Lower leg skin (tissue), 4 donors: ENCODE measurements around the gene HMG20B. TPM values are rescaled to one million over a fixed set of nuclear protein-coding genes. Genes with fewer than 3 reads are reported as not detected.

Experiments
- DNase-seq, 2 donors: peaks; one replicate each; pipeline ENCODE4 v3.0.0-alpha.2; 2019; ENCODE audit warnings: low spot score in 2 of 2
- H3K4me3 ChIP-seq: fragments of 200-600 bp; sonication (generic); 2 replicates; pipeline ENCODE4 v1.5.1; 2017; ENCODE audit warnings: mild to moderate bottlenecking, low read depth; ENCODE audit not compliant: poor library complexity, severe bottlenecking
- CTCF ChIP-seq, 3 donors: fragments of 450-650 bp; IDR thresholded peaks; one replicate each; pipeline ENCODE4 v1.5.1; 2016; ENCODE audit warnings: antibody characterized with exemption in 3 of 3, mild to moderate bottlenecking in 3 of 3, moderate library complexity in 2 of 3
- POLR2A ChIP-seq, 2 donors: fragments of 450-650 bp; IDR thresholded peaks; one replicate each; pipeline ENCODE4 v1.6.1; 2016 to 2017; ENCODE audit warnings: antibody characterized with exemption in 2 of 2, mild to moderate bottlenecking in 1 of 2, moderate library complexity in 1 of 2
- WGBS, 2 donors: methylation state at CpG; one replicate each; pipeline ENCODE4 v1.1.5; 2018; 5-methylcytosine and 5-hydroxymethylcytosine counted together
- intact Hi-C: fragments of 100-400 bp; cut with DNase I; formaldehyde crosslinking; loops from one replicate; pipeline ENCODE4 v1.15.0; 2023; ENCODE audit warnings: low total_unique reads
- total RNA-seq, 4 donors: library from RNA; depleted of rRNA; stranded (reverse); fragments of >200 nt; gene quantifications; one replicate each; pipeline ENCODE4 v1.1.0, GENCODE V29; 2016

HMG20B gene
- total RNA-seq, 4 donors from 2014 or later = 112 to 135 (median 123) TPM

GRCh38 chr19:3535235-3535535 is 37.6 kb upstream of the HMG20B start:
- DNase-seq = no peak
- TF ChIP-seq POLR2A (IDR thresholded peaks at IDR 0.05) (no peak), CTCF (IDR thresholded peaks at IDR 0.05) (no peak)
- WGBS, 2 donors = 88 to 94% methylated on average over 4 to 9 of the region's 9 CpGs
- no peak overlapping the region for H3K4me3 ChIP-seq
- intact Hi-C loops = no loop called here

GRCh38 chr19:3535563-3535965 is 37.2 kb upstream of the HMG20B start:
- TF ChIP-seq CTCF (IDR thresholded peaks at IDR 0.05) (no peak), POLR2A (IDR thresholded peaks at IDR 0.05) (no peak)
- intact Hi-C loops = no loop called here
- H3K4me3 ChIP-seq = no peak overlapping the region
- DNase-seq = no peak
- WGBS, 2 donors = 93 to 94% methylated on average over 11 to 14 of the region's 14 CpGs

GRCh38 chr19:3535981-3536380 is 36.8 kb upstream of the HMG20B start:
- 68 to 75% methylated on average over 10 of the region's 10 CpGs for WGBS, 2 donors
- H3K4me3 ChIP-seq = no peak overlapping the region
- TF ChIP-seq POLR2A (IDR thresholded peaks at IDR 0.05) = no peak
- TF ChIP-seq CTCF (IDR thresholded peaks at IDR 0.05) = no peak

GRCh38 chr19:3536429-3537100 is 36.2 kb upstream of the HMG20B start:
- intact Hi-C loops = no loop called here
- no peak overlapping the region for H3K4me3 ChIP-seq
- peak; percentile 43 to 92 for DNase-seq
- WGBS, 2 donors = 35 to 39% methylated on average over 13 to 18 of the region's 27 CpGs
- TF ChIP-seq POLR2A (IDR thresholded peaks at IDR 0.05) = no peak
- no peak for TF ChIP-seq CTCF (IDR thresholded peaks at IDR 0.05)

More at GRCh38 chr19:3535981-3536380, 36.8 kb upstream of the HMG20B start:
- intact Hi-C loops = no loop called here
- DNase-seq = no peak

- intact Hi-C loops = no loop called here
- 67 to 73% methylated on average over 13 of the region's 13 CpGs for WGBS, 2 donors
- DNase-seq = no peak
- no peak for TF ChIP-seq POLR2A (IDR thresholded peaks at IDR 0.05)
- TF ChIP-seq CTCF (IDR thresholded peaks at IDR 0.05) = no peak
- no peak overlapping the region for H3K4me3 ChIP-seq
Observed at GRCh38 chr19:3537101-3537437, 35.7 kb upstream of the HMG20B start.
